ENCODE measurements around the gene ALK. TPM values are rescaled to one million over a fixed set of nuclear protein-coding genes. Genes with fewer than 3 reads are reported as not detected.
A peak's percentile ranks its signal among the peaks of the same experiment; 100 is the strongest.

The ALK gene
- polyA plus RNA-seq, 1 of the 3 experiments (the other 2 are of a cell fraction), result 0.30 TPM

DNA sequence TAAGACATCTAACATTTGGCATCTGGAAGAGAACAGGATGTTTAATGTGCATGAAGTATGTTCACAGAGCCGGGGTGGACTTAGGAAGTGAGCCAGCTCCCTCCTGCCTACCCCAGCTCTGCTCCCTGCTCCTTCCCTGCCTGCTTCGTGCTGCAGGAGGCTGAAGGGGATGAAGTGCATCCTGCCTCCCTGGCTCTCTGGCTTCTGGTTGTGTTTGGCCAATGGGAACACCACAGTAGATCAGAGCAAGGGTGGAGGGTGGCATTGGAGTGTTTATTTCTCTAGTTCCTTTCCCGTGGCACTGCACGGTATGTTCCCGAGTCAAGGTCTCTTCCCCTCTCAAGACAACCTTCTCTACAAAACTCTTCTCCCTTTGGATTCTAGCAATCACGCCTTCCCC, 426.3 kb downstream of the ALK start:
- no peak overlapping the region for H3K4me2 ChIP-seq
- no peak for DNase-seq
- no peak overlapping the region for H3K9ac ChIP-seq
- H4K20me1 ChIP-seq (ENCODE audit: insufficient read depth), result no peaks in the 10 kb centered on the region
- no peak overlapping the region for H2AFZ ChIP-seq (ENCODE audit: low read depth)
- ChIA-PET POLR2A (no interaction called here), CTCF (interaction anchor here (0.6 to 1.6 kb wide), 4 partner anchors 14 to 577 kb away, joined by 3 to 4 read pairs (median 4); no protein-coding TSS in a partner anchor)
- no peaks in the 10 kb centered on the region for H3K9me3 ChIP-seq
- H3F3A ChIP-seq (replicated peaks; ENCODE audit: insufficient read depth), result no peaks in the 10 kb centered on the region
- peak overlapping the region in 1 of 2 experiments; percentile 36; a peak in 2 of 4 replicates for H3K27ac ChIP-seq (ENCODE audit: low read depth in 2 of 2, low read length in 1 of 2)
- no peaks in the 10 kb centered on the region for H3K9me2 ChIP-seq
- no peaks in the 10 kb centered on the region for H3K27me3 ChIP-seq (ENCODE audit: insufficient read depth)
- peaks cover 0 to 5% of the 10 kb centered on the region in 2 experiments for H3K36me3 ChIP-seq (replicated peaks in 1 of 2; ENCODE audit: control insufficient read depth in 1 of 2, insufficient read depth in 2 of 2, low read length in 1 of 2)
- peaks cover 0 to 65% of the 10 kb centered on the region in 2 experiments; a peak in 2 of 4 replicates for H3K4me1 ChIP-seq (ENCODE audit: control insufficient read depth in 1 of 2, insufficient read depth in 2 of 2, low read depth in 1 of 2, low read length in 1 of 2)
- no peak for TF ChIP-seq FOXM1 (IDR thresholded peaks at IDR 0.05; ENCODE audit: low read depth)
- TF ChIP-seq JUND (IDR thresholded peaks at IDR 0.05), result no peak
- TF ChIP-seq, protein P1, sequence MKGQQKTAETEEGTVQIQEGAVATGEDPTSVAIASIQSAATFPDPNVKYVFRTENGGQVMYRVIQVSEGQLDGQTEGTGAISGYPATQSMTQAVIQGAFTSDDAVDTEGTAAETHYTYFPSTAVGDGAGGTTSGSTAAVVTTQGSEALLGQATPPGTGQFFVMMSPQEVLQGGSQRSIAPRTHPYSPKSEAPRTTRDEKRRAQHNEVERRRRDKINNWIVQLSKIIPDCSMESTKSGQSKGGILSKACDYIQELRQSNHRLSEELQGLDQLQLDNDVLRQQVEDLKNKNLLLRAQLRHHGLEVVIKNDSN (IDR thresholded peaks at IDR 0.05; ENCODE audit: borderline replicate concordance, low read depth), result no peak
- TF ChIP-seq FOSL2 (IDR thresholded peaks at IDR 0.05; ENCODE audit: borderline replicate concordance, low read depth), result no peak
- TF ChIP-seq, protein P2, sequence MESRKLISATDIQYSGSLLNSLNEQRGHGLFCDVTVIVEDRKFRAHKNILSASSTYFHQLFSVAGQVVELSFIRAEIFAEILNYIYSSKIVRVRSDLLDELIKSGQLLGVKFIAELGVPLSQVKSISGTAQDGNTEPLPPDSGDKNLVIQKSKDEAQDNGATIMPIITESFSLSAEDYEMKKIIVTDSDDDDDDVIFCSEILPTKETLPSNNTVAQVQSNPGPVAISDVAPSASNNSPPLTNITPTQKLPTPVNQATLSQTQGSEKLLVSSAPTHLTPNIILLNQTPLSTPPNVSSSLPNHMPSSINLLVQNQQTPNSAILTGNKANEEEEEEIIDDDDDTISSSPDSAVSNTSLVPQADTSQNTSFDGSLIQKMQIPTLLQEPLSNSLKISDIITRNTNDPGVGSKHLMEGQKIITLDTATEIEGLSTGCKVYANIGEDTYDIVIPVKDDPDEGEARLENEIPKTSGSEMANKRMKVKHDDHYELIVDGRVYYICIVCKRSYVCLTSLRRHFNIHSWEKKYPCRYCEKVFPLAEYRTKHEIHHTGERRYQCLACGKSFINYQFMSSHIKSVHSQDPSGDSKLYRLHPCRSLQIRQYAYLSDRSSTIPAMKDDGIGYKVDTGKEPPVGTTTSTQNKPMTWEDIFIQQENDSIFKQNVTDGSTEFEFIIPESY (IDR thresholded peaks at IDR 0.05; ENCODE audit: borderline replicate concordance, low read depth), result no peak
- TF ChIP-seq, protein P3, sequence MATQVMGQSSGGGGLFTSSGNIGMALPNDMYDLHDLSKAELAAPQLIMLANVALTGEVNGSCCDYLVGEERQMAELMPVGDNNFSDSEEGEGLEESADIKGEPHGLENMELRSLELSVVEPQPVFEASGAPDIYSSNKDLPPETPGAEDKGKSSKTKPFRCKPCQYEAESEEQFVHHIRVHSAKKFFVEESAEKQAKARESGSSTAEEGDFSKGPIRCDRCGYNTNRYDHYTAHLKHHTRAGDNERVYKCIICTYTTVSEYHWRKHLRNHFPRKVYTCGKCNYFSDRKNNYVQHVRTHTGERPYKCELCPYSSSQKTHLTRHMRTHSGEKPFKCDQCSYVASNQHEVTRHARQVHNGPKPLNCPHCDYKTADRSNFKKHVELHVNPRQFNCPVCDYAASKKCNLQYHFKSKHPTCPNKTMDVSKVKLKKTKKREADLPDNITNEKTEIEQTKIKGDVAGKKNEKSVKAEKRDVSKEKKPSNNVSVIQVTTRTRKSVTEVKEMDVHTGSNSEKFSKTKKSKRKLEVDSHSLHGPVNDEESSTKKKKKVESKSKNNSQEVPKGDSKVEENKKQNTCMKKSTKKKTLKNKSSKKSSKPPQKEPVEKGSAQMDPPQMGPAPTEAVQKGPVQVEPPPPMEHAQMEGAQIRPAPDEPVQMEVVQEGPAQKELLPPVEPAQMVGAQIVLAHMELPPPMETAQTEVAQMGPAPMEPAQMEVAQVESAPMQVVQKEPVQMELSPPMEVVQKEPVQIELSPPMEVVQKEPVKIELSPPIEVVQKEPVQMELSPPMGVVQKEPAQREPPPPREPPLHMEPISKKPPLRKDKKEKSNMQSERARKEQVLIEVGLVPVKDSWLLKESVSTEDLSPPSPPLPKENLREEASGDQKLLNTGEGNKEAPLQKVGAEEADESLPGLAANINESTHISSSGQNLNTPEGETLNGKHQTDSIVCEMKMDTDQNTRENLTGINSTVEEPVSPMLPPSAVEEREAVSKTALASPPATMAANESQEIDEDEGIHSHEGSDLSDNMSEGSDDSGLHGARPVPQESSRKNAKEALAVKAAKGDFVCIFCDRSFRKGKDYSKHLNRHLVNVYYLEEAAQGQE (IDR thresholded peaks at IDR 0.05; ENCODE audit: low read depth, low read length), result no peak
- TF ChIP-seq RFX5 (IDR thresholded peaks at IDR 0.05; ENCODE audit: low read length), result no peak
- TF ChIP-seq TAF1 (IDR thresholded peaks at IDR 0.05; ENCODE audit: borderline replicate concordance, low read depth, low read length), result no peak
- TF ChIP-seq, protein P4, sequence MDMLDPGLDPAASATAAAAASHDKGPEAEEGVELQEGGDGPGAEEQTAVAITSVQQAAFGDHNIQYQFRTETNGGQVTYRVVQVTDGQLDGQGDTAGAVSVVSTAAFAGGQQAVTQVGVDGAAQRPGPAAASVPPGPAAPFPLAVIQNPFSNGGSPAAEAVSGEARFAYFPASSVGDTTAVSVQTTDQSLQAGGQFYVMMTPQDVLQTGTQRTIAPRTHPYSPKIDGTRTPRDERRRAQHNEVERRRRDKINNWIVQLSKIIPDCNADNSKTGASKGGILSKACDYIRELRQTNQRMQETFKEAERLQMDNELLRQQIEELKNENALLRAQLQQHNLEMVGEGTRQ (IDR thresholded peaks at IDR 0.05; ENCODE audit: borderline replicate concordance, low read depth, low read length), result no peak
- TF ChIP-seq SMC3 (IDR thresholded peaks at IDR 0.05; ENCODE audit: low read depth, low read length), result no peak
- no peak for TF ChIP-seq FOXJ3 (CRISPR knock-in tag; IDR thresholded peaks at IDR 0.05)
- no peak for TF ChIP-seq MEF2A (IDR thresholded peaks at IDR 0.05; ENCODE audit: borderline replicate concordance, low read depth)
- TF ChIP-seq TEAD4 (IDR thresholded peaks at IDR 0.05; ENCODE audit: borderline replicate concordance, insufficient read depth), result no peak
- TF ChIP-seq YY1 (IDR thresholded peaks at IDR 0.05; ENCODE audit: low read depth), result no peak
- no peak for TF ChIP-seq NFIC (IDR thresholded peaks at IDR 0.05; ENCODE audit: borderline replicate concordance)
- no peak for TF ChIP-seq GATA2 (CRISPR knock-in tag; IDR thresholded peaks at IDR 0.05)
- no peak for TF ChIP-seq RCOR1 (IDR thresholded peaks at IDR 0.05; ENCODE audit: low read length)
- no peak for TF ChIP-seq ELF1 (IDR thresholded peaks at IDR 0.05)
- no peak for TF ChIP-seq SIN3A (IDR thresholded peaks at IDR 0.05; ENCODE audit: borderline replicate concordance, low read depth, low read length)
- TF ChIP-seq, protein P5, sequence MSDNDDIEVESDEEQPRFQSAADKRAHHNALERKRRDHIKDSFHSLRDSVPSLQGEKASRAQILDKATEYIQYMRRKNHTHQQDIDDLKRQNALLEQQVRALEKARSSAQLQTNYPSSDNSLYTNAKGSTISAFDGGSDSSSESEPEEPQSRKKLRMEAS (IDR thresholded peaks at IDR 0.05; ENCODE audit: low read depth), result no peak
- no peak overlapping the region for H3K4me3 ChIP-seq (ENCODE audit: low read depth in 2 of 2, low read length in 1 of 2)
- no peaks in the 10 kb centered on the region for H3K79me2 ChIP-seq (ENCODE audit: insufficient read depth)
- WGBS (ENCODE audit: low lambda C conversion rate), result 39% methylated on average over 6 of the region's 6 CpGs
